Neuronal stem cell (in vitro differentiated cells): ENCODE measurements around the gene COL9A1.

Experiments used
- DNase-seq: peaks from one replicate; pipeline ENCODE4 v3.0.0-alpha.2; 2013; ENCODE audit warnings: low spot score
- H2AFZ ChIP-seq: one replicate; pipeline ENCODE4 v1.6.1; 2013; ENCODE audit warnings: mild to moderate bottlenecking, low read length, inconsistent platforms
- H2AK5ac ChIP-seq: 2 replicates; pipeline ENCODE4 v1.6.1; 2013; ENCODE audit warnings: low read depth, mild to moderate bottlenecking, inconsistent platforms, low read length, moderate library complexity, mixed read lengths
- H2BK120ac ChIP-seq: 2 replicates; pipeline ENCODE4 v1.6.1; 2013; ENCODE audit warnings: low read depth, mild to moderate bottlenecking, inconsistent platforms, low read length, moderate library complexity, mixed read lengths
- H2BK12ac ChIP-seq: one replicate; pipeline ENCODE4 v1.6.1; 2013; ENCODE audit warnings: low read length, inconsistent platforms
- H2BK15ac ChIP-seq: 2 replicates; pipeline ENCODE4 v1.6.1; 2013; ENCODE audit warnings: mild to moderate bottlenecking, low read length, inconsistent platforms, mixed read lengths
- H2BK5ac ChIP-seq: one replicate; pipeline ENCODE4 v1.6.1; 2013; ENCODE audit warnings: inconsistent platforms, mild to moderate bottlenecking, low read length, moderate library complexity
- H3K14ac ChIP-seq: one replicate; pipeline ENCODE4 v1.6.1; 2013; ENCODE audit warnings: low read length, inconsistent platforms
- H3K18ac ChIP-seq: 2 replicates; pipeline ENCODE4 v1.6.1; 2013; ENCODE audit warnings: low read length, inconsistent platforms
- H3K23ac ChIP-seq: 2 replicates; pipeline ENCODE4 v1.6.1; 2013; ENCODE audit warnings: low read depth, mild to moderate bottlenecking, mixed read lengths, low read length, inconsistent platforms; ENCODE audit not compliant: poor library complexity
- H3K27ac ChIP-seq: replicated peaks from 3 replicates; pipeline ENCODE4 v1.5.1; 2013; ENCODE audit warnings: low read length, inconsistent platforms
- H3K27me3 ChIP-seq, 3 experiments: 2 replicates each; pipeline ENCODE4 v1.6.1; 2013; ENCODE audit warnings: low read length in 3 of 3, mild to moderate bottlenecking in 2 of 3, inconsistent platforms in 1 of 3, low read depth in 1 of 3, mixed read lengths in 1 of 3, moderate library complexity in 1 of 3; ENCODE audit not compliant: control insufficient read depth in 3 of 3, insufficient read depth in 3 of 3
- H3K36me3 ChIP-seq, 2 donors: replicated peaks in 1 of 2; 2 replicates each; pipeline ENCODE4 v1.6.1; 2013; ENCODE audit warnings: low read length in 2 of 2; ENCODE audit not compliant: control insufficient read depth in 2 of 2, insufficient read depth in 2 of 2
- H3K4ac ChIP-seq: 2 replicates; pipeline ENCODE4 v1.6.1; 2013; ENCODE audit warnings: inconsistent platforms, mild to moderate bottlenecking, low read length, moderate library complexity
- H3K4me1 ChIP-seq, 2 donors: 1 replicate in 1 of 2; 2 replicates in 1 of 2; pipeline ENCODE4 v1.6.1; 2013; ENCODE audit warnings: low read length in 2 of 2, low read depth in 1 of 2; ENCODE audit not compliant: control insufficient read depth in 2 of 2, insufficient read depth in 1 of 2
- H3K4me2 ChIP-seq: one replicate; pipeline ENCODE4 v1.6.1; 2013; ENCODE audit warnings: mild to moderate bottlenecking, low read length, inconsistent platforms; ENCODE audit not compliant: insufficient read depth, poor library complexity, severe bottlenecking
- H3K4me3 ChIP-seq, 2 donors: 2 replicates each; pipeline ENCODE4 v1.5.1; 2013; ENCODE audit warnings: low read length in 2 of 2, mild to moderate bottlenecking in 2 of 2, inconsistent platforms in 1 of 2, moderate library complexity in 1 of 2
- H3K79me1 ChIP-seq: one replicate; pipeline ENCODE4 v1.6.1; 2013; ENCODE audit warnings: low read depth, mild to moderate bottlenecking, inconsistent platforms, low read length, moderate library complexity
- H3K9ac ChIP-seq: one replicate; pipeline ENCODE4 v1.6.1; 2013; ENCODE audit warnings: mild to moderate bottlenecking, low read depth, low read length, inconsistent platforms; ENCODE audit not compliant: poor library complexity
- H3K9me3 ChIP-seq, 2 donors: replicated peaks in 1 of 2; 2 replicates each; pipeline versions ENCODE3 to v1.6.1; 2013; ENCODE audit warnings: low read length in 2 of 2, mild to moderate bottlenecking in 2 of 2, inconsistent platforms in 1 of 2, low read depth in 1 of 2, mixed read lengths in 1 of 2, moderate library complexity in 1 of 2; ENCODE audit not compliant: control insufficient read depth in 2 of 2, insufficient read depth in 1 of 2
- H4K8ac ChIP-seq: one replicate; pipeline ENCODE4 v1.6.1; 2013; ENCODE audit warnings: low read depth, mild to moderate bottlenecking, inconsistent platforms, low read length, moderate library complexity
- H4K91ac ChIP-seq: one replicate; pipeline ENCODE4 v1.6.1; 2013; ENCODE audit warnings: low read length, low read depth, mild to moderate bottlenecking, inconsistent platforms; ENCODE audit not compliant: poor library complexity
- WGBS, 2 donors: extraction: QIAGEN DNeasy Blood & Tissue Kit; methylation state at CpG; one replicate each; pipeline ENCODE4 v1.1.7; 2013; ENCODE audit warnings: missing lambda C conversion rate in 2 of 2, mixed read lengths in 1 of 2; ENCODE audit not compliant: insufficient read length in 2 of 2, insufficient replicate concordance in 1 of 2; ENCODE audit errors: extremely low coverage in 2 of 2; 5-methylcytosine and 5-hydroxymethylcytosine counted together

Gene COL9A1

DNA sequence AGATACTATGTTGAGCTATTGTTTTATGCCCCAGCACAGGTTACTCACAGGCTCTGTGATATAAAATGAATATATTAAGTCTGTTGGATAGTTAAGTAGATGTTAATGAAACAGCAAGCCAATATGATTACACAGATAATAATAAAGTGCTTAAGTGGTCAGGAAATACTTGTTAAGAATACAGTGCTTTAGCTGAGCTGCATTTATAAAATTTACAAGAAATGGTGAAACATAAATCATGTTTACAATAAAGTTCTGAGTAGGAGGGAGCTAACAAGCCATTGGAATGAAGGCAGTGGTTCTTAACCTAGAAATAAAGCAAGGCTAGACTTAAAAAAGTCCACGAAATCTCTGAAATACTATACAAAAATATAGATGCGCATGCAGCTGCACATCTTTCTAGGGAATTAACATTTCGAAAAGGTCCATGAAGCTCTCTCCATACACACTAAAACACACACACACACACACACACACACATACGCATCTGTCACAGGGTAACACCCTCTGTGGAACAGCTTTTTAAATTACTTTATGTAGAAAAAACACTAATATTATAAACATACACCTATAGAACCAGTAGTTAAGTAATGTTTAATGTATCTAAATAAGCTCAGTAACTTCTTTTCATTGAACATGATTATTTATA is 87.3 kb downstream of the COL9A1 start:
- Histone ChIP-seq H3K4me3 (no peak overlapping the region), H3K18ac (no peak overlapping the region), H3K27ac (no peak overlapping the region), H2AK5ac (no peak overlapping the region), H3K14ac (no peak overlapping the region), H4K91ac (no peak overlapping the region), H3K4ac (no peak overlapping the region), H3K4me2 (no peak overlapping the region), H2AFZ (no peak overlapping the region), H3K9me3 (no peaks in the 10 kb centered on the region), H2BK120ac (no peak overlapping the region), H3K23ac (no peak overlapping the region), H3K9ac (no peak overlapping the region), H3K79me1 (no peaks in the 10 kb centered on the region), H2BK5ac (no peak overlapping the region), H3K27me3 (no peaks in the 10 kb centered on the region), H4K8ac (no peak overlapping the region), H3K36me3 (no peaks in the 10 kb centered on the region), H2BK12ac (no peak overlapping the region), H3K4me1 (no peaks in the 10 kb centered on the region), H2BK15ac (no peak overlapping the region)
- no CpG with 5 or more reads among the region's 4 CpGs for WGBS, 2 donors
- no peak for DNase-seq

DNA sequence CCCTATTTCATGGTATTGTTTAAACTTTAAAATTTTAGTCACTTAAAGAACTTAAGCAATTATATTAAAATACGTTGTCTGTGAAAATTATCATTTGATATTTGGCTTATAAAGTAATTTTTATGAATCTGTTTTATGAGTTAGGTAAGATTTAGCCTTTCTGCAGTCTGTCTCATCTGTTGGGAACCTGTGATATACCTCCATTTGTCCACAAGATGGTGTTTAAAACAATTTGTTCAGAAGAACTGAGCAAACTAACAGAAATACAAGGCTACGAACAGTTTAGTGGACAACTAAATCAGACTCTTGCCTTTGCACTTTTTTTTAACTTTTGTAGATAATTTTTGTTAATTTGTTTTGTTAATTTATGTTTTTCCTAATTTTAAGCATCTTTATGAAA is 92.4 kb downstream of the COL9A1 start:
- no peak overlapping the region for H2AK5ac ChIP-seq
- no peak overlapping the region for H4K8ac ChIP-seq
- H3K4me3 ChIP-seq, result no peak overlapping the region
- no peaks in the 10 kb centered on the region for H3K36me3 ChIP-seq
- H3K4me1 ChIP-seq, result no peaks in the 10 kb centered on the region
- H3K27me3 ChIP-seq, result no peaks in the 10 kb centered on the region
- H3K23ac ChIP-seq, result no peak overlapping the region
- H2BK120ac ChIP-seq, result no peak overlapping the region
- no CpG with 5 or more reads among the region's 2 CpGs for WGBS, 2 donors
- H3K79me1 ChIP-seq, result no peaks in the 10 kb centered on the region
- no peaks in the 10 kb centered on the region for H3K9me3 ChIP-seq
- no peak overlapping the region for H2BK15ac ChIP-seq
- H3K4ac ChIP-seq, result no peak overlapping the region
- no peak overlapping the region for H3K27ac ChIP-seq
- DNase-seq, result no peak
- H3K14ac ChIP-seq, result no peak overlapping the region
- H2BK12ac ChIP-seq, result no peak overlapping the region
- no peak overlapping the region for H3K9ac ChIP-seq
- H2BK5ac ChIP-seq, result no peak overlapping the region
- no peak overlapping the region for H3K4me2 ChIP-seq
- no peak overlapping the region for H2AFZ ChIP-seq
- H4K91ac ChIP-seq, result no peak overlapping the region
- H3K18ac ChIP-seq, result no peak overlapping the region

DNA sequence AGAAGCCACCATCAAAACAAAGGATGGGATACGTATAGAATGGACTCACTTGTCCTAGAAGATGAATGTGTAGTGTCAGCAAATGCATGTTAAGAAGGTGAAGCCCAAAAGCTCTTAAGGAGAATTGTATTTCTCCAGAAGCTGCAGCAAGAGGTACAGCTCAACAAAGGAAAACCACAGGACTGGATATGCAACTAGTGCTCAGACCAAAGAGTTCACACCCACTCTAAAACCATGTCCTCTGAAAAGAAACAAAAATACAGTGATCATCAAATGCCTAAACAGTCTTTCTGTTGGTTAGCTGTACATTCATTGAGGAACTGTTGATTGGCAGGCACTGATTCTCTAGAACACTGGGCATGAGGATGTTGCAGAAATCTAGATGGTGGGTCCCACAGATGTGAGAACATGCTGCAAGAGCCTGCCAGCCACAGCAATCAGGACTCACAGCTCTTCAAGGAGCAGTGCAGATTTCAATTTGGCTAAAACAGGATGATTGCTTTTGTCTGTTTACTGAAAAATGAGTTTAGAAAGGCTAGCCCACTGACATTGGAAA is 94.6 kb downstream of the COL9A1 start:
- Histone ChIP-seq H4K91ac (no peak overlapping the region), H3K9me3 (no peaks in the 10 kb centered on the region), H3K27me3 (no peaks in the 10 kb centered on the region), H3K27ac (no peak overlapping the region), H2AFZ (peak overlapping the region; percentile 55), H3K9ac (no peak overlapping the region), H3K14ac (no peak overlapping the region), H3K4me1 (no peaks in the 10 kb centered on the region), H3K79me1 (no peaks in the 10 kb centered on the region), H2BK12ac (no peak overlapping the region), H3K4me2 (no peak overlapping the region), H2BK5ac (no peak overlapping the region), H3K4ac (no peak overlapping the region), H2AK5ac (no peak overlapping the region), H3K23ac (no peak overlapping the region), H2BK15ac (no peak overlapping the region), H3K18ac (no peak overlapping the region), H3K4me3 (no peak overlapping the region), H3K36me3 (no peaks in the 10 kb centered on the region), H4K8ac (no peak overlapping the region), H2BK120ac (no peak overlapping the region)
- no peak for DNase-seq
- WGBS, 2 donors, result no CpG with 5 or more reads among the region's 1 CpG

DNA sequence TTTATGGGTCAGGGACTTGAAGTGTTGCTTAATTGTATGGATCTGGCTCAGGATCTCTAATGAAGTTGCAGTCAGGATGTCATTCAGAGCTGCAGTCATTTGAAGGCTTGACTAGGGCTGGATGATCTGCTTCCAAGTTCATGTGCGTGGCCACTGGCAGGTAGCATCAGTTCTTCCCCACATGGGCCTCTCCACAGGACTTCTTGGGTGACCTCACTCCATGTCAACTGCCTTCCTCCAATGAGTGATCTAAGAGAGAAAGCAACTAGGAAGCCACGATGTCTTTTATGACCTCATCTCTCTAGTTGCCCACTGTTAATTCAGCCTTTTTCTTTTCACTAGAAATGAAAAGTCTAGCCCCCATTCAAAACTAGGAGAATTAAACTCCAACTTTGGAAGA is 104.1 kb downstream of the COL9A1 start:
- Histone ChIP-seq H3K4ac (no peak overlapping the region), H3K4me3 (no peak overlapping the region), H2BK12ac (no peak overlapping the region), H4K91ac (no peak overlapping the region), H2BK15ac (no peak overlapping the region), H3K27me3 (no peaks in the 10 kb centered on the region), H2BK120ac (no peak overlapping the region), H3K4me2 (no peak overlapping the region), H4K8ac (no peak overlapping the region), H3K14ac (no peak overlapping the region), H3K27ac (no peak overlapping the region), H3K79me1 (no peaks in the 10 kb centered on the region), H2BK5ac (no peak overlapping the region), H3K23ac (no peak overlapping the region), H2AFZ (no peak overlapping the region), H3K4me1 (peaks cover 0 to 6% of the 10 kb centered on the region in 2 donors), H3K36me3 (no peaks in the 10 kb centered on the region), H3K9ac (no peak overlapping the region), H2AK5ac (no peak overlapping the region), H3K18ac (no peak overlapping the region), H3K9me3 (no peaks in the 10 kb centered on the region)
- DNase-seq, result no peak
- no CpG with 5 or more reads among the region's 2 CpGs for WGBS, 2 donors
